DND-41 (cell line): ENCODE results near the gene CRK.

Source experiments
- ATAC-seq: fragments of 200-7000 bp; cut with Tn5 transposase; 3 replicates; pipeline ENCODE4 v1.9.1; 2021; ENCODE audit warnings: low read depth; ENCODE audit not compliant: insufficient read depth
- DNase-seq: peaks from one replicate; pipeline ENCODE4 v3.0.0-alpha.2; 2020
- H2AFZ ChIP-seq: 2 replicates; pipeline ENCODE4 v1.6.0; 2012; ENCODE audit warnings: low read depth, low read length
- H3K27ac ChIP-seq: 2 replicates; pipeline ENCODE4 v1.5.1; 2012; ENCODE audit warnings: low read length, inconsistent platforms
- H3K27me3 ChIP-seq: fragments of 200-600 bp; sonication (generic); 2 replicates; pipeline ENCODE4 v1.6.0; 2012; ENCODE audit warnings: low read length, mild to moderate bottlenecking, inconsistent platforms; ENCODE audit not compliant: insufficient read depth, poor library complexity
- H3K36me3 ChIP-seq: 2 replicates; pipeline ENCODE4 v1.5.1; 2012; ENCODE audit warnings: low read length, inconsistent platforms; ENCODE audit not compliant: insufficient read depth
- H3K4me1 ChIP-seq: 2 replicates; pipeline ENCODE4 v1.5.1; 2012; ENCODE audit warnings: mild to moderate bottlenecking, low read length; ENCODE audit not compliant: insufficient read depth
- H3K4me2 ChIP-seq: 2 replicates; pipeline ENCODE4 v1.6.0; 2012; ENCODE audit warnings: mild to moderate bottlenecking, moderate library complexity, low read length, inconsistent platforms; ENCODE audit not compliant: insufficient read depth
- H3K4me3 ChIP-seq, 2 experiments: fragments of 200-600 bp in 1 of 2; shearing (Covaris generic) in 1 of 2; 2 replicates each; pipeline ENCODE4 v1.5.1; 2012 to 2016; ENCODE audit warnings: inconsistent platforms in 2 of 2, low read length in 2 of 2, mild to moderate bottlenecking in 2 of 2, low read depth in 1 of 2, moderate library complexity in 1 of 2
- H3K79me2 ChIP-seq: 2 replicates; pipeline ENCODE4 v1.6.0; 2012; ENCODE audit warnings: low read length, inconsistent platforms; ENCODE audit not compliant: insufficient read depth
- H3K9ac ChIP-seq: 2 replicates; pipeline ENCODE4 v1.6.0; 2012; ENCODE audit warnings: low read depth, mild to moderate bottlenecking, inconsistent platforms, low read length, moderate library complexity
- H3K9me3 ChIP-seq: 2 replicates; pipeline ENCODE4 v1.5.1; 2012; ENCODE audit warnings: low read length, moderate library complexity, mild to moderate bottlenecking, inconsistent platforms; ENCODE audit not compliant: insufficient read depth, severe bottlenecking
- H4K20me1 ChIP-seq: 2 replicates; pipeline ENCODE4 v1.6.0; 2012; ENCODE audit warnings: low read length; ENCODE audit not compliant: insufficient read depth
- CTCF ChIP-seq: IDR thresholded peaks from 2 replicates; pipeline ENCODE4 v1.5.1; 2012; ENCODE audit warnings: borderline replicate concordance, low read length, moderate library complexity, mild to moderate bottlenecking; ENCODE audit not compliant: poor library complexity, severe bottlenecking; ENCODE audit errors: extremely low read depth
- EZH2 ChIP-seq: IDR thresholded peaks from 3 replicates; pipeline ENCODE4 v1.6.1; 2012; ENCODE audit warnings: borderline replicate concordance, low read depth, mild to moderate bottlenecking, moderate library complexity, low read length, inconsistent platforms; ENCODE audit not compliant: severe bottlenecking

Gene CRK

GRCh38 chr17:1481736-1482135, 25.7 kb upstream of the CRK start:
- ATAC-seq (no peak), DNase-seq (no peak)
- H3K4me1 ChIP-seq = peaks cover 12% of the 10 kb centered on the region
- H3K4me2 ChIP-seq = no peak overlapping the region
- no peaks in the 10 kb centered on the region for H3K79me2 ChIP-seq
- H3K27ac ChIP-seq = no peak overlapping the region
- H3K4me3 ChIP-seq = no peak overlapping the region
- no peaks in the 10 kb centered on the region for H3K9me3 ChIP-seq
- H3K9ac ChIP-seq = no peak overlapping the region
- no peaks in the 10 kb centered on the region; the same call in 1 of the 2 replicates for H4K20me1 ChIP-seq
- no peak overlapping the region for H2AFZ ChIP-seq
- H3K36me3 ChIP-seq = peaks cover 3% of the 10 kb centered on the region; the same call in 1 of the 2 replicates
- TF ChIP-seq CTCF (no peak), EZH2 (no peak)
- peaks cover 1% of the 10 kb centered on the region for H3K27me3 ChIP-seq

- TF ChIP-seq CTCF (no peak), EZH2 (no peak)
- Histone ChIP-seq H3K27me3 (no peaks in the 10 kb centered on the region), H2AFZ (no peak overlapping the region), H3K79me2 (no peaks in the 10 kb centered on the region), H3K9me3 (no peaks in the 10 kb centered on the region), H3K4me3 (no peak overlapping the region), H3K36me3 (peaks cover 3% of the 10 kb centered on the region; the same call in 1 of the 2 replicates), H3K27ac (no peak overlapping the region), H3K4me2 (no peak overlapping the region), H3K9ac (no peak overlapping the region), H3K4me1 (peaks cover 6% of the 10 kb centered on the region), H4K20me1 (no peaks in the 10 kb centered on the region; the same call in 1 of the 2 replicates)
- no peak for ATAC-seq
- no peak for DNase-seq
Measured at GRCh38 chr17:1480747-1481465, 24.9 kb upstream of the CRK start.

GRCh38 chr17:1478418-1478817, 22.4 kb upstream of the CRK start:
- no peaks in the 10 kb centered on the region for H3K27me3 ChIP-seq
- no peak overlapping the region for H3K27ac ChIP-seq
- DNase-seq = no peak
- no peak overlapping the region for H3K4me3 ChIP-seq
- peaks cover 3% of the 10 kb centered on the region; the same call in 1 of the 2 replicates for H3K36me3 ChIP-seq
- H2AFZ ChIP-seq = no peak overlapping the region
- no peaks in the 10 kb centered on the region for H3K9me3 ChIP-seq
- peaks cover 4% of the 10 kb centered on the region; the same call in 1 of the 2 replicates for H4K20me1 ChIP-seq
- no peaks in the 10 kb centered on the region for H3K4me1 ChIP-seq
- no peak for ATAC-seq
- H3K9ac ChIP-seq = no peak overlapping the region
- no peak for TF ChIP-seq EZH2
- TF ChIP-seq CTCF = no peak
- H3K79me2 ChIP-seq = no peaks in the 10 kb centered on the region
- H3K4me2 ChIP-seq = no peak overlapping the region
